HCT116 (cell line): ENCODE data around the gene STK4. TPM values are rescaled to one million over a fixed set of nuclear protein-coding genes. Genes with fewer than 3 reads are reported as not detected.

Source experiments
- ATAC-seq: fragments of 200-7000 bp; cut with Tn5 transposase; 2 replicates; pipeline ENCODE4 v1.9.1; 2020; ENCODE audit warnings: mild to moderate bottlenecking, moderate library complexity
- BruUV-seq: library from RNA; stranded (reverse); fragments of 400-500 nt; replicated peaks from 2 replicates; lab custom pipeline; 2021; lab: Mats Ljungman, UMichigan
- CTCF ChIA-PET: fragments of 300-600 bp; sonication (Branson Sonifier 250); formaldehyde crosslinking; loops from one replicate; lab custom pipeline; 2021; ENCODE audit warnings: antibody characterized with exemption; lab: Charles Lee
- POLR2A ChIA-PET: fragments of 300-600, 350-600 bp; sonication (Branson Sonifier 250); formaldehyde crosslinking; loops from one replicate; lab custom pipeline; 2021; ENCODE audit warnings: antibody characterized with exemption; lab: Charles Lee
- RAD21 ChIA-PET, 2 experiments: fragments of 300-600 bp; sonication (Branson Sonifier 250); formaldehyde crosslinking; loops; one replicate each; lab custom pipeline; 2023; ENCODE audit warnings: low total read pairs in 2 of 2; ENCODE audit not compliant: uncharacterized antibody in 2 of 2, unreplicated experiment in 2 of 2, low non-redundant PET in 1 of 2; lab: Charles Lee
- DNase-seq: peaks from one replicate; pipeline ENCODE4 v3.0.0-alpha.2; 2010; ENCODE audit warnings: low read depth, low spot score
- H2AFZ ChIP-seq: fragments of 200-600 bp; shearing (Covaris generic), sonication (generic); 2 replicates; pipeline ENCODE4 v1.6.1; 2017; ENCODE audit warnings: low read depth, mixed run types, mixed read lengths, antibody characterized with exemption, low read length; ENCODE audit not compliant: poor library complexity, severe bottlenecking
- H3K27ac ChIP-seq: 2 replicates; pipeline ENCODE4 v1.5.1; 2012; ENCODE audit warnings: low read depth, low read length
- H3K27me3 ChIP-seq: fragments of 200-600 bp; sonication (generic); 2 replicates; pipeline ENCODE4 v1.6.1; 2016; ENCODE audit warnings: mixed run types, low read length, mixed read lengths; ENCODE audit not compliant: insufficient read depth
- H3K36me3 ChIP-seq, 2 experiments: fragments of 200-500 bp in 1 of 2; fragments of 200-600 bp in 1 of 2; sonication (Bioruptor generic) in 1 of 2; sonication (generic) in 1 of 2; 2 replicates each; pipeline versions ENCODE4 v1.5.1 to v1.6.1; 2014 to 2016; ENCODE audit warnings: low read length in 2 of 2, inconsistent platforms in 1 of 2, mixed read lengths in 1 of 2, mixed run types in 1 of 2; ENCODE audit not compliant: insufficient read depth in 2 of 2, control insufficient read depth in 1 of 2
- H3K4me1 ChIP-seq, 2 experiments: fragments of 200-600 bp in 1 of 2; sonication (generic) in 1 of 2; 2 replicates each; pipeline versions ENCODE4 v1.5.1 to v1.6.1; 2012 to 2017; ENCODE audit warnings: low read length in 2 of 2, inconsistent platforms in 1 of 2, mild to moderate bottlenecking in 1 of 2, mixed read lengths in 1 of 2, mixed run types in 1 of 2, moderate library complexity in 1 of 2; ENCODE audit not compliant: insufficient read depth in 2 of 2, control insufficient read depth in 1 of 2
- H3K4me2 ChIP-seq: fragments of 200-600 bp; sonication (generic); 2 replicates; pipeline ENCODE4 v1.6.1; 2017; ENCODE audit warnings: mixed run types, low read length, mixed read lengths
- H3K4me3 ChIP-seq, 2 experiments: fragments of 200-600 bp in 1 of 2; sonication (generic) in 1 of 2; replicated peaks in 1 of 2; 2 replicates each; pipeline ENCODE4 v1.5.1; 2011 to 2016; ENCODE audit warnings: low read length in 2 of 2, control low read depth in 1 of 2, low read depth in 1 of 2, mild to moderate bottlenecking in 1 of 2, mixed read lengths in 1 of 2, mixed run types in 1 of 2
- H3K79me2 ChIP-seq: fragments of 200-600 bp; sonication (generic); 2 replicates; pipeline ENCODE4 v1.6.1; 2017; ENCODE audit warnings: mild to moderate bottlenecking, mixed run types, low read length, moderate library complexity, mixed read lengths; ENCODE audit not compliant: insufficient read depth
- H3K9ac ChIP-seq: fragments of 200-600 bp; sonication (generic); 2 replicates; pipeline ENCODE4 v1.6.1; 2016; ENCODE audit warnings: low read length, mixed read lengths
- H3K9me2 ChIP-seq: fragments of 200-600 bp; sonication (generic), shearing (Covaris generic); 2 replicates; pipeline ENCODE4 v1.6.1; 2017; ENCODE audit warnings: mixed run types, mild to moderate bottlenecking, moderate library complexity; ENCODE audit not compliant: insufficient read depth
- H3K9me3 ChIP-seq, 2 experiments: fragments of 200-500 bp in 1 of 2; fragments of 200-600 bp in 1 of 2; sonication (Bioruptor generic) in 1 of 2; sonication (generic) in 1 of 2; 2 replicates each; pipeline ENCODE4 v1.6.1; 2014 to 2017; ENCODE audit warnings: low read length in 2 of 2, mixed read lengths in 2 of 2, inconsistent platforms in 1 of 2, low read depth in 1 of 2, mild to moderate bottlenecking in 1 of 2, mixed run types in 1 of 2, moderate library complexity in 1 of 2; ENCODE audit not compliant: control insufficient read depth in 1 of 2, insufficient read depth in 1 of 2
- H4K20me1 ChIP-seq: fragments of 200-600 bp; sonication (generic), shearing (Covaris generic); 2 replicates; pipeline ENCODE4 v1.6.1; 2017; ENCODE audit warnings: mixed run types, mild to moderate bottlenecking, moderate library complexity; ENCODE audit not compliant: insufficient read depth
- ELF1 ChIP-seq: IDR thresholded peaks from 2 replicates; pipeline ENCODE4 v1.6.1; 2012; ENCODE audit warnings: low read depth, borderline replicate concordance
- EZH2 ChIP-seq: fragments of 200-600 bp; sonication (generic); IDR thresholded peaks from 2 replicates; pipeline ENCODE4 v1.6.1; 2017; ENCODE audit warnings: antibody characterized with exemption, mixed run types
- EZH2phosphoT487 ChIP-seq: fragments of 200-600 bp; IDR thresholded peaks from 2 replicates; pipeline ENCODE4 v1.6.1; 2018; ENCODE audit warnings: antibody characterized with exemption, borderline replicate concordance
- FOSL1 ChIP-seq: IDR thresholded peaks from 2 replicates; pipeline ENCODE4 v1.6.1; 2012; ENCODE audit warnings: low read depth
- MAX ChIP-seq: IDR thresholded peaks from 2 replicates; pipeline ENCODE4 v1.6.1; 2012
- POLR2A ChIP-seq: IDR thresholded peaks from 2 replicates; pipeline ENCODE4 v1.7.0; 2011; ENCODE audit warnings: borderline replicate concordance; ENCODE audit not compliant: insufficient read depth, insufficient read length; ENCODE audit errors: extremely low read depth
- RAD21 ChIP-seq: IDR thresholded peaks from 2 replicates; pipeline ENCODE4 v1.6.1; 2012; ENCODE audit warnings: low read depth, mild to moderate bottlenecking
- YY1 ChIP-seq: IDR thresholded peaks from 2 replicates; pipeline ENCODE4 v1.6.1; 2011; ENCODE audit warnings: low read length, low read depth, moderate library complexity, mild to moderate bottlenecking; ENCODE audit not compliant: insufficient replicate concordance; ENCODE audit errors: extremely low read depth
- ZFX ChIP-seq: fragments of 450-650 bp; IDR thresholded peaks from 2 replicates; pipeline ENCODE4 v1.6.1; 2017
- ZNF274 ChIP-seq: fragments of 200-500 bp; sonication (Bioruptor generic); IDR thresholded peaks from 2 replicates; pipeline ENCODE4 v1.6.1; 2014; ENCODE audit warnings: mild to moderate bottlenecking, low read depth, low read length, inconsistent platforms
- intact Hi-C: fragments of 100-400 bp; cut with micrococcal nuclease; formaldehyde crosslinking; loops from 2 replicates; pipeline ENCODE4 v1.10.0; 2022
- total RNA-seq: library from RNA; stranded (reverse); gene quantifications from one replicate; pipeline ENCODE4 v1.2.1, GENCODE V29; 2021; ENCODE audit not compliant: unreplicated experiment
- TF ChIP-seq, protein P1 (sequence below), 3 experiments: fragments of 200-600 bp in 1 of 3; sonication (generic) in 1 of 3; IDR thresholded peaks in 2 of 3; conservative IDR thresholded peaks in 1 of 3; 2 replicates each; pipeline ENCODE4 v1.5.1; 2012 to 2017; ENCODE audit warnings: low read depth in 2 of 3, low read length in 2 of 3, antibody characterized with exemption in 1 of 3, borderline replicate concordance in 1 of 3, control low read depth in 1 of 3, mild to moderate bottlenecking in 1 of 3, mixed read lengths in 1 of 3, mixed run types in 1 of 3, moderate library complexity in 1 of 3; ENCODE audit not compliant: insufficient read depth in 1 of 3
- TF ChIP-seq, protein P2 (sequence below): IDR thresholded peaks from 2 replicates; pipeline ENCODE4 v1.6.1; 2011; ENCODE audit warnings: mild to moderate bottlenecking, low read length, moderate library complexity; ENCODE audit not compliant: insufficient replicate concordance; ENCODE audit errors: extremely low read depth

Gene STK4
- total RNA-seq, 1 experiment from 2014 or later: 45.4 TPM

DNA sequence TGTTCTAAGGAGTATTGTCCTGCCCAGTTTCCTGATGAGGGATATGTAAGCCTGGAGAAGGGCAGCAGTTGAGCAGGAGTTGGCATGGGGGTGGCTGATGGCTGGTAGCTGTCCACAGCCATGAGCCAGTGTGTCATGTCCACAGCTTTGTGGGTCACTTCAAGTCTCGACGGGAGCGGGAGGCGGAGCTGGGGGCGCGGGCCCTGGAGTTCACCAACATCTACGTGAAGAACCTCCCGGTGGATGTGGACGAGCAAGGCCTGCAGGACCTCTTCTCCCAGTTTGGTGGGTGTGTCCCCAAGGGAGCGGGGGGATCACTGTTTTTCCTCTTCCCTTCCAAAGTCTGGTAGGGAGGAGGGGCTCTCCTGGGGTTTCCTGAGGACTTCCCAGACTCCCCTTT lies 47.6 kb upstream of the STK4 start:
- Histone ChIP-seq H4K20me1 (no peaks in the 10 kb centered on the region), H3K27me3 (no peaks in the 10 kb centered on the region), H3K4me3 (no peak overlapping the region), H3K9ac (no peak overlapping the region), H3K79me2 (peaks cover 4% of the 10 kb centered on the region; the same call in 1 of the 2 replicates), H3K4me1 (no peaks in the 10 kb centered on the region), H3K9me2 (no peaks in the 10 kb centered on the region), H3K4me2 (no peak overlapping the region), H3K9me3 (no peaks in the 10 kb centered on the region), H3K27ac (no peak overlapping the region), H2AFZ (no peak overlapping the region), H3K36me3 (peaks cover 29 to 31% of the 10 kb centered on the region in 2 experiments; a peak in 3 of 4 replicates)
- ATAC-seq: no peak
- DNase-seq: no peak
- no TSS peak for BruUV-seq
- ChIA-PET RAD21 (no interaction called here), CTCF (no interaction called here), POLR2A (no interaction called here)
- TF ChIP-seq, protein P1, sequence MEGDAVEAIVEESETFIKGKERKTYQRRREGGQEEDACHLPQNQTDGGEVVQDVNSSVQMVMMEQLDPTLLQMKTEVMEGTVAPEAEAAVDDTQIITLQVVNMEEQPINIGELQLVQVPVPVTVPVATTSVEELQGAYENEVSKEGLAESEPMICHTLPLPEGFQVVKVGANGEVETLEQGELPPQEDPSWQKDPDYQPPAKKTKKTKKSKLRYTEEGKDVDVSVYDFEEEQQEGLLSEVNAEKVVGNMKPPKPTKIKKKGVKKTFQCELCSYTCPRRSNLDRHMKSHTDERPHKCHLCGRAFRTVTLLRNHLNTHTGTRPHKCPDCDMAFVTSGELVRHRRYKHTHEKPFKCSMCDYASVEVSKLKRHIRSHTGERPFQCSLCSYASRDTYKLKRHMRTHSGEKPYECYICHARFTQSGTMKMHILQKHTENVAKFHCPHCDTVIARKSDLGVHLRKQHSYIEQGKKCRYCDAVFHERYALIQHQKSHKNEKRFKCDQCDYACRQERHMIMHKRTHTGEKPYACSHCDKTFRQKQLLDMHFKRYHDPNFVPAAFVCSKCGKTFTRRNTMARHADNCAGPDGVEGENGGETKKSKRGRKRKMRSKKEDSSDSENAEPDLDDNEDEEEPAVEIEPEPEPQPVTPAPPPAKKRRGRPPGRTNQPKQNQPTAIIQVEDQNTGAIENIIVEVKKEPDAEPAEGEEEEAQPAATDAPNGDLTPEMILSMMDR (IDR thresholded peaks at IDR 0.05 in 2 of 3, conservative IDR thresholded peaks at IDR 0.05 in 1 of 3; ENCODE audit: borderline replicate concordance in 1 of 3, insufficient read depth in 1 of 3, low read depth in 2 of 3, low read length in 2 of 3): no peak
- no peak for TF ChIP-seq EZH2phosphoT487
- no peak for TF ChIP-seq ZFX
- TF ChIP-seq YY1: no peak
- no peak for TF ChIP-seq MAX
- no peak for TF ChIP-seq ZNF274
- no peak for TF ChIP-seq EZH2
- no peak for TF ChIP-seq RAD21
- TF ChIP-seq, protein P2, sequence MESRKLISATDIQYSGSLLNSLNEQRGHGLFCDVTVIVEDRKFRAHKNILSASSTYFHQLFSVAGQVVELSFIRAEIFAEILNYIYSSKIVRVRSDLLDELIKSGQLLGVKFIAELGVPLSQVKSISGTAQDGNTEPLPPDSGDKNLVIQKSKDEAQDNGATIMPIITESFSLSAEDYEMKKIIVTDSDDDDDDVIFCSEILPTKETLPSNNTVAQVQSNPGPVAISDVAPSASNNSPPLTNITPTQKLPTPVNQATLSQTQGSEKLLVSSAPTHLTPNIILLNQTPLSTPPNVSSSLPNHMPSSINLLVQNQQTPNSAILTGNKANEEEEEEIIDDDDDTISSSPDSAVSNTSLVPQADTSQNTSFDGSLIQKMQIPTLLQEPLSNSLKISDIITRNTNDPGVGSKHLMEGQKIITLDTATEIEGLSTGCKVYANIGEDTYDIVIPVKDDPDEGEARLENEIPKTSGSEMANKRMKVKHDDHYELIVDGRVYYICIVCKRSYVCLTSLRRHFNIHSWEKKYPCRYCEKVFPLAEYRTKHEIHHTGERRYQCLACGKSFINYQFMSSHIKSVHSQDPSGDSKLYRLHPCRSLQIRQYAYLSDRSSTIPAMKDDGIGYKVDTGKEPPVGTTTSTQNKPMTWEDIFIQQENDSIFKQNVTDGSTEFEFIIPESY: no peak
- TF ChIP-seq ELF1: no peak
- no peak for TF ChIP-seq POLR2A
- TF ChIP-seq FOSL1: no peak
- intact Hi-C loops: no loop called here
